Skeletal muscle tissue (tissue), 4 donors: ENCODE results near the gene STK32A. TPM values are rescaled to one million over a fixed set of nuclear protein-coding genes. Genes with fewer than 3 reads are reported as not detected.

Experiments used
- H3K27ac ChIP-seq: one replicate; pipeline ENCODE4 v1.7.0; 2013; ENCODE audit warnings: mild to moderate bottlenecking, low read depth, low read length, inconsistent platforms
- H3K27me3 ChIP-seq, 3 donors: one replicate each; pipeline ENCODE4 v1.7.0; 2013; ENCODE audit warnings: low read length in 3 of 3; ENCODE audit not compliant: control insufficient read depth in 3 of 3, insufficient read depth in 3 of 3
- H3K36me3 ChIP-seq, 3 donors: one replicate each; pipeline ENCODE4 v1.7.0; 2013; ENCODE audit warnings: low read length in 3 of 3; ENCODE audit not compliant: control insufficient read depth in 3 of 3, insufficient read depth in 3 of 3
- H3K4me1 ChIP-seq, 3 donors: one replicate each; pipeline ENCODE4 v1.7.0; 2013; ENCODE audit warnings: low read length in 3 of 3, mild to moderate bottlenecking in 3 of 3; ENCODE audit not compliant: control insufficient read depth in 3 of 3, insufficient read depth in 3 of 3
- H3K4me3 ChIP-seq, 3 donors: one replicate each; pipeline ENCODE4 v1.7.0; 2013; ENCODE audit warnings: low read length in 3 of 3
- H3K9ac ChIP-seq, 3 donors: one replicate each; pipeline ENCODE4 v1.7.0; 2013; ENCODE audit warnings: low read length in 3 of 3, mild to moderate bottlenecking in 3 of 3, moderate library complexity in 2 of 3, low read depth in 1 of 3
- H3K9me3 ChIP-seq, 3 donors: one replicate each; pipeline ENCODE4 v1.7.0; 2013; ENCODE audit warnings: low read length in 3 of 3; ENCODE audit not compliant: control insufficient read depth in 3 of 3
- total RNA-seq: library from RNA; depleted of rRNA; stranded (reverse); fragments of >200 nt; gene quantifications from one replicate; pipeline ENCODE4 v1.2.3, GENCODE V29; 2014
- donor health status: Osteomylitis.

Gene STK32A
- total RNA-seq, 1 donor from 2014 or later = 1.0 TPM

- H3K27ac ChIP-seq = no peak overlapping the region
- H3K4me3 ChIP-seq = peak overlapping the region in 2 of 3 donors; percentile 1 to 46
- no peaks in the 10 kb centered on the region for H3K36me3 ChIP-seq
- no peaks in the 10 kb centered on the region for H3K4me1 ChIP-seq
- no peaks in the 10 kb centered on the region for H3K27me3 ChIP-seq
- H3K9me3 ChIP-seq = peaks cover 0 to 2% (median 0%) of the 10 kb centered on the region in 3 donors
- no peak overlapping the region for H3K9ac ChIP-seq
Observed at GRCh38 chr5:147382776-147383175, 147.9 kb downstream of the STK32A start.

- Histone ChIP-seq H3K36me3 (no peaks in the 10 kb centered on the region), H3K27me3 (no peaks in the 10 kb centered on the region), H3K9ac (no peak overlapping the region), H3K4me3 (no peak overlapping the region), H3K27ac (no peak overlapping the region), H3K4me1 (no peaks in the 10 kb centered on the region), H3K9me3 (no peaks in the 10 kb centered on the region)
Observed at GRCh38 chr5:147384346-147385193, 149.7 kb downstream of the STK32A start.

- no peaks in the 10 kb centered on the region for H3K4me1 ChIP-seq
- H3K36me3 ChIP-seq = no peaks in the 10 kb centered on the region
- no peaks in the 10 kb centered on the region for H3K9me3 ChIP-seq
- H3K27me3 ChIP-seq = no peaks in the 10 kb centered on the region
- H3K9ac ChIP-seq = no peak overlapping the region
- H3K4me3 ChIP-seq = no peak overlapping the region
- H3K27ac ChIP-seq = no peak overlapping the region
Observed at GRCh38 chr5:147387109-147387508, 152.3 kb downstream of the STK32A start.

- no peak overlapping the region for H3K27ac ChIP-seq
- H3K9ac ChIP-seq = no peak overlapping the region
- peaks cover 2 to 7% (median 3%) of the 10 kb centered on the region in 3 donors for H3K36me3 ChIP-seq
- H3K4me3 ChIP-seq = no peak overlapping the region
- H3K9me3 ChIP-seq = no peaks in the 10 kb centered on the region
- no peaks in the 10 kb centered on the region for H3K27me3 ChIP-seq
- H3K4me1 ChIP-seq = no peaks in the 10 kb centered on the region
Observed at GRCh38 chr5:147388184-147389108, 153.6 kb downstream of the STK32A start.

GRCh38 chr5:147390654-147391225, 155.9 kb downstream of the STK32A start:
- Histone ChIP-seq H3K27me3 (no peaks in the 10 kb centered on the region), H3K9me3 (no peaks in the 10 kb centered on the region), H3K9ac (no peak overlapping the region), H3K4me1 (peaks cover 0 to under 1% (median under 1%) of the 10 kb centered on the region in 3 donors), H3K4me3 (no peak overlapping the region), H3K36me3 (peaks cover 3 to 21% (median 18%) of the 10 kb centered on the region in 3 donors), H3K27ac (no peak overlapping the region)

GRCh38 chr5:147391781-147392180, 157.0 kb downstream of the STK32A start:
- Histone ChIP-seq H3K9ac (no peak overlapping the region), H3K27ac (no peak overlapping the region), H3K4me1 (peaks cover 0 to 7% (median 3%) of the 10 kb centered on the region in 3 donors), H3K36me3 (peaks cover 11 to 30% (median 18%) of the 10 kb centered on the region in 3 donors), H3K27me3 (no peaks in the 10 kb centered on the region), H3K9me3 (no peaks in the 10 kb centered on the region), H3K4me3 (no peak overlapping the region)

- Histone ChIP-seq H3K36me3 (peaks cover 23 to 44% (median 29%) of the 10 kb centered on the region in 3 donors), H3K4me3 (no peak overlapping the region), H3K27me3 (no peaks in the 10 kb centered on the region), H3K9me3 (no peaks in the 10 kb centered on the region), H3K4me1 (peaks cover 0 to 7% (median 3%) of the 10 kb centered on the region in 3 donors), H3K27ac (no peak overlapping the region), H3K9ac (no peak overlapping the region)
Observed at GRCh38 chr5:147393874-147394672, 159.2 kb downstream of the STK32A start.

- Histone ChIP-seq H3K36me3 (peaks cover 32 to 62% (median 40%) of the 10 kb centered on the region in 3 donors), H3K4me3 (no peak overlapping the region), H3K27ac (no peak overlapping the region), H3K4me1 (peaks cover 0 to 7% (median 3%) of the 10 kb centered on the region in 3 donors), H3K9me3 (no peaks in the 10 kb centered on the region), H3K9ac (no peak overlapping the region), H3K27me3 (no peaks in the 10 kb centered on the region)
Observed at GRCh38 chr5:147396070-147396823, 161.4 kb downstream of the STK32A start.

- no peaks in the 10 kb centered on the region for H3K27me3 ChIP-seq
- no peak overlapping the region for H3K9ac ChIP-seq
- H3K36me3 ChIP-seq = peaks cover 37 to 62% (median 45%) of the 10 kb centered on the region in 3 donors
- H3K27ac ChIP-seq = no peak overlapping the region
- no peaks in the 10 kb centered on the region for H3K9me3 ChIP-seq
- peaks cover 0 to 7% (median 3%) of the 10 kb centered on the region in 3 donors for H3K4me1 ChIP-seq
- H3K4me3 ChIP-seq = no peak overlapping the region
Observed at GRCh38 chr5:147397616-147398015, 162.8 kb downstream of the STK32A start.
